GM12878 (cell line): Measurements from ENCODE around the gene CDH4. TPM values are rescaled to one million over a fixed set of nuclear protein-coding genes. Genes with fewer than 3 reads are reported as not detected.

ENCODE experiments used
- ASH2L ChIP-seq: fragments of 300-600, 200-600 bp; sonication (generic); IDR thresholded peaks from 2 replicates; pipeline ENCODE4 v1.6.1; 2017; ENCODE audit warnings: low read depth, mild to moderate bottlenecking, borderline replicate concordance
- BMI1 ChIP-seq: fragments of 450-650 bp; IDR thresholded peaks from 2 replicates; pipeline ENCODE4 v1.6.1; 2016; ENCODE audit warnings: mild to moderate bottlenecking, moderate library complexity, borderline replicate concordance
- EGR1 ChIP-seq, 2 experiments: IDR thresholded peaks; 1 replicate in 1 of 2; 2 replicates in 1 of 2; pipeline ENCODE4 v1.6.1; 2011 to 2012; ENCODE audit warnings: low read depth in 2 of 2, low read length in 2 of 2, borderline replicate concordance in 1 of 2, mild to moderate bottlenecking in 1 of 2, moderate library complexity in 1 of 2
- GATAD2B ChIP-seq: fragments of 450-650 bp; conservative IDR thresholded peaks from 2 replicates; pipeline ENCODE4 v1.6.1; 2017; ENCODE audit warnings: low read depth, mild to moderate bottlenecking, moderate library complexity
- HDAC2 ChIP-seq: fragments of 200-600 bp; sonication (generic); IDR thresholded peaks from 2 replicates; pipeline ENCODE4 v1.6.1; 2017
- IKZF2 ChIP-seq, 2 experiments: fragments of 450-650 bp; IDR thresholded peaks; 2 replicates each; pipeline ENCODE4 v1.6.1; 2017; ENCODE audit warnings: mild to moderate bottlenecking in 2 of 2, moderate library complexity in 2 of 2
- POLR2A ChIP-seq: IDR thresholded peaks from 2 replicates; pipeline ENCODE4 v1.6.1; 2011; ENCODE audit warnings: low read depth, mild to moderate bottlenecking, low read length
- RBBP5 ChIP-seq: fragments of 200-600 bp; sonication (generic); conservative IDR thresholded peaks from 2 replicates; pipeline ENCODE4 v1.6.1; 2016
- STAT3 ChIP-seq: IDR thresholded peaks from 2 replicates; pipeline ENCODE4 v1.6.1; 2011; ENCODE audit warnings: low read depth, low read length, improper control_type of control experiment
- TCF7 ChIP-seq: IDR thresholded peaks from 2 replicates; pipeline ENCODE4 v1.6.1; 2014; ENCODE audit warnings: antibody characterized with exemption, borderline replicate concordance
- ZNF24 ChIP-seq: fragments of 450-650 bp; IDR thresholded peaks from 2 replicates; pipeline ENCODE4 v1.6.1; 2017; ENCODE audit warnings: antibody characterized with exemption, mild to moderate bottlenecking
- ZNF274 ChIP-seq: IDR thresholded peaks from one replicate; pipeline ENCODE4 v1.8.0; 2011; ENCODE audit not compliant: insufficient read length, insufficient read depth
- ZNF622 ChIP-seq: fragments of 450-650 bp; IDR thresholded peaks from 2 replicates; pipeline ENCODE4 v1.6.1; 2017; ENCODE audit warnings: mild to moderate bottlenecking, inconsistent platforms
- polyA plus RNA-seq, 11 experiments: library from polyadenylated mRNA; depleted of rRNA in 4 of 11; unstranded in 6 of 11; stranded (reverse) in 5 of 11; fragments of >200 nt; fragmentation: Nextera tagmentation in 4 of 11; fragmentation: Illumina TruSeq in 1 of 11; extraction: Ambion mirVana in 4 of 11; extraction: Trizol in 1 of 11; gene quantifications; 1 replicate in 1 of 11; 2 replicates in 10 of 11; pipeline versions ENCODE4 v1.2.1 to v1.2.3, GENCODE V29; 2011 to 2016; ENCODE audit warnings: inconsistent platforms in 2 of 11, missing spikeins in 2 of 11, low read depth in 1 of 11
- total RNA-seq, 4 experiments: library from RNA; depleted of rRNA in 3 of 4; stranded (reverse); fragments of >200 nt in 3 of 4; fragmentation: Illumina TruSeq in 1 of 4; extraction: Trizol in 1 of 4; gene quantifications; 2 replicates each; pipeline versions ENCODE4 v1.2.1 to v1.2.3, GENCODE V29; 2013 to 2021
- TF ChIP-seq, protein P1 (sequence below): fragments of 450-650 bp; IDR thresholded peaks from 2 replicates; pipeline ENCODE4 v1.6.1; 2017; ENCODE audit warnings: low read depth, mild to moderate bottlenecking, moderate library complexity
- TF ChIP-seq, protein P2 (sequence below): fragments of 450-650 bp; IDR thresholded peaks from 2 replicates; pipeline ENCODE4 v1.6.1; 2018; ENCODE audit warnings: mild to moderate bottlenecking, low read depth, moderate library complexity; ENCODE audit not compliant: partially characterized antibody
- TF ChIP-seq, protein P3 (sequence below): fragments of 450-650 bp; IDR thresholded peaks from 2 replicates; pipeline ENCODE4 v1.6.1; 2017; ENCODE audit warnings: mild to moderate bottlenecking, moderate library complexity
- TF ChIP-seq, protein P4 (sequence below): fragments of 450-650 bp; IDR thresholded peaks from 2 replicates; pipeline ENCODE4 v1.6.1; 2017; ENCODE audit warnings: antibody characterized with exemption, mild to moderate bottlenecking, moderate library complexity

The CDH4 gene
- total and polyA plus RNA-seq, 10 of the 15 experiments (the other 5 are each of a cell fraction or from before 2014, with no cell fraction given) = not detected

DNA sequence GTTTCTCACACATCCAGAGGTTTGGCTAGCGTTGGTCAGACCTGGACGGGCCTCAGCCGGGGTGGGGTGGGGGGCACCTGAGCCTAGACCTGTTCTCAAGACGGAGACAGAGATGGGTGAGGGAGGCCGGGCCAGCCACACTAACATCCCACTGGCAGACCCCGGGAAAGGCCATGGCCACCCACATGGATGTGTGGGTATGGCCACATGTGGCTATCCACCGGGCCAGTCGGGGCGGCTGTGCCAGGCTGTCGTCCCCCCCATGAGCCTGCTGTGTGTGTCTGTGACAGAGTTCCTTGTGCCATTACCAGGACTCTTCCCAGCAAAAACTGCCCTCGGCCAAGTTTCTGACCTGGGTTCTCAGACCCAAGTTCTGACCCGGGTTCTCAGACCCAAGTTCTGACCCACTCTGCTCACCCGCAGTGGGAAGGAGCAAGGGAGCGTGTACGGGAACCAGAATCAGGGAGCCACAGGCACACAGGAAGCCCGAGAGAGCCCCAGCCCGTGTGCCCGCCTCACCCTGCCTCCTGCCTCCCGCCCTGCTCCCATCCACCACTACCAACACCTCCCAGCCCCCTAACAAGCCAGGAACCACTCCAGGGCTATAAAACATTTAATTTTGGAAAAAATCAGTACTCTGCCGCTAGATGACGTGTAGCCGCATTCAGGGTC is 558.1 kb downstream of the CDH4 start (continued):
- TF ChIP-seq, protein P1, sequence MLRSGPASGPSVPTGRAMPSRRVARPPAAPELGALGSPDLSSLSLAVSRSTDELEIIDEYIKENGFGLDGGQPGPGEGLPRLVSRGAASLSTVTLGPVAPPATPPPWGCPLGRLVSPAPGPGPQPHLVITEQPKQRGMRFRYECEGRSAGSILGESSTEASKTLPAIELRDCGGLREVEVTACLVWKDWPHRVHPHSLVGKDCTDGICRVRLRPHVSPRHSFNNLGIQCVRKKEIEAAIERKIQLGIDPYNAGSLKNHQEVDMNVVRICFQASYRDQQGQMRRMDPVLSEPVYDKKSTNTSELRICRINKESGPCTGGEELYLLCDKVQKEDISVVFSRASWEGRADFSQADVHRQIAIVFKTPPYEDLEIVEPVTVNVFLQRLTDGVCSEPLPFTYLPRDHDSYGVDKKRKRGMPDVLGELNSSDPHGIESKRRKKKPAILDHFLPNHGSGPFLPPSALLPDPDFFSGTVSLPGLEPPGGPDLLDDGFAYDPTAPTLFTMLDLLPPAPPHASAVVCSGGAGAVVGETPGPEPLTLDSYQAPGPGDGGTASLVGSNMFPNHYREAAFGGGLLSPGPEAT = no peak
- TF ChIP-seq EGR1 (IDR thresholded peaks at IDR 0.05; ENCODE audit: borderline replicate concordance in 1 of 2, low read depth in 2 of 2, low read length in 2 of 2) = no peak
- TF ChIP-seq ZNF24 = no peak
- no peak for TF ChIP-seq POLR2A
- TF ChIP-seq, protein P2, sequence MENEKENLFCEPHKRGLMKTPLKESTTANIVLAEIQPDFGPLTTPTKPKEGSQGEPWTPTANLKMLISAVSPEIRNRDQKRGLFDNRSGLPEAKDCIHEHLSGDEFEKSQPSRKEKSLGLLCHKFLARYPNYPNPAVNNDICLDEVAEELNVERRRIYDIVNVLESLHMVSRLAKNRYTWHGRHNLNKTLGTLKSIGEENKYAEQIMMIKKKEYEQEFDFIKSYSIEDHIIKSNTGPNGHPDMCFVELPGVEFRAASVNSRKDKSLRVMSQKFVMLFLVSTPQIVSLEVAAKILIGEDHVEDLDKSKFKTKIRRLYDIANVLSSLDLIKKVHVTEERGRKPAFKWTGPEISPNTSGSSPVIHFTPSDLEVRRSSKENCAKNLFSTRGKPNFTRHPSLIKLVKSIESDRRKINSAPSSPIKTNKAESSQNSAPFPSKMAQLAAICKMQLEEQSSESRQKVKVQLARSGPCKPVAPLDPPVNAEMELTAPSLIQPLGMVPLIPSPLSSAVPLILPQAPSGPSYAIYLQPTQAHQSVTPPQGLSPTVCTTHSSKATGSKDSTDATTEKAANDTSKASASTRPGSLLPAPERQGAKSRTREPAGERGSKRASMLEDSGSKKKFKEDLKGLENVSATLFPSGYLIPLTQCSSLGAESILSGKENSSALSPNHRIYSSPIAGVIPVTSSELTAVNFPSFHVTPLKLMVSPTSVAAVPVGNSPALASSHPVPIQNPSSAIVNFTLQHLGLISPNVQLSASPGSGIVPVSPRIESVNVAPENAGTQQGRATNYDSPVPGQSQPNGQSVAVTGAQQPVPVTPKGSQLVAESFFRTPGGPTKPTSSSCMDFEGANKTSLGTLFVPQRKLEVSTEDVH = no peak
- TF ChIP-seq, protein P3, sequence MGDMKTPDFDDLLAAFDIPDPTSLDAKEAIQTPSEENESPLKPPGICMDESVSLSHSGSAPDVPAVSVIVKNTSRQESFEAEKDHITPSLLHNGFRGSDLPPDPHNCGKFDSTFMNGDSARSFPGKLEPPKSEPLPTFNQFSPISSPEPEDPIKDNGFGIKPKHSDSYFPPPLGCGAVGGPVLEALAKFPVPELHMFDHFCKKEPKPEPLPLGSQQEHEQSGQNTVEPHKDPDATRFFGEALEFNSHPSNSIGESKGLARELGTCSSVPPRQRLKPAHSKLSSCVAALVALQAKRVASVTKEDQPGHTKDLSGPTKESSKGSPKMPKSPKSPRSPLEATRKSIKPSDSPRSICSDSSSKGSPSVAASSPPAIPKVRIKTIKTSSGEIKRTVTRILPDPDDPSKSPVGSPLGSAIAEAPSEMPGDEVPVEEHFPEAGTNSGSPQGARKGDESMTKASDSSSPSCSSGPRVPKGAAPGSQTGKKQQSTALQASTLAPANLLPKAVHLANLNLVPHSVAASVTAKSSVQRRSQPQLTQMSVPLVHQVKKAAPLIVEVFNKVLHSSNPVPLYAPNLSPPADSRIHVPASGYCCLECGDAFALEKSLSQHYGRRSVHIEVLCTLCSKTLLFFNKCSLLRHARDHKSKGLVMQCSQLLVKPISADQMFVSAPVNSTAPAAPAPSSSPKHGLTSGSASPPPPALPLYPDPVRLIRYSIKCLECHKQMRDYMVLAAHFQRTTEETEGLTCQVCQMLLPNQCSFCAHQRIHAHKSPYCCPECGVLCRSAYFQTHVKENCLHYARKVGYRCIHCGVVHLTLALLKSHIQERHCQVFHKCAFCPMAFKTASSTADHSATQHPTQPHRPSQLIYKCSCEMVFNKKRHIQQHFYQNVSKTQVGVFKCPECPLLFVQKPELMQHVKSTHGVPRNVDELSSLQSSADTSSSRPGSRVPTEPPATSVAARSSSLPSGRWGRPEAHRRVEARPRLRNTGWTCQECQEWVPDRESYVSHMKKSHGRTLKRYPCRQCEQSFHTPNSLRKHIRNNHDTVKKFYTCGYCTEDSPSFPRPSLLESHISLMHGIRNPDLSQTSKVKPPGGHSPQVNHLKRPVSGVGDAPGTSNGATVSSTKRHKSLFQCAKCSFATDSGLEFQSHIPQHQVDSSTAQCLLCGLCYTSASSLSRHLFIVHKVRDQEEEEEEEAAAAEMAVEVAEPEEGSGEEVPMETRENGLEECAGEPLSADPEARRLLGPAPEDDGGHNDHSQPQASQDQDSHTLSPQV = no peak
- no peak for TF ChIP-seq RBBP5
- TF ChIP-seq STAT3 = no peak
- TF ChIP-seq ASH2L = no peak
- TF ChIP-seq ZNF622 = no peak
- no peak for TF ChIP-seq BMI1
- TF ChIP-seq TCF7 = no peak
- TF ChIP-seq IKZF2 (IDR thresholded peaks at IDR 0.05) = no peak
- TF ChIP-seq HDAC2 = no peak
- no peak for TF ChIP-seq ZNF274
- TF ChIP-seq GATAD2B = no peak
- TF ChIP-seq, protein P4, sequence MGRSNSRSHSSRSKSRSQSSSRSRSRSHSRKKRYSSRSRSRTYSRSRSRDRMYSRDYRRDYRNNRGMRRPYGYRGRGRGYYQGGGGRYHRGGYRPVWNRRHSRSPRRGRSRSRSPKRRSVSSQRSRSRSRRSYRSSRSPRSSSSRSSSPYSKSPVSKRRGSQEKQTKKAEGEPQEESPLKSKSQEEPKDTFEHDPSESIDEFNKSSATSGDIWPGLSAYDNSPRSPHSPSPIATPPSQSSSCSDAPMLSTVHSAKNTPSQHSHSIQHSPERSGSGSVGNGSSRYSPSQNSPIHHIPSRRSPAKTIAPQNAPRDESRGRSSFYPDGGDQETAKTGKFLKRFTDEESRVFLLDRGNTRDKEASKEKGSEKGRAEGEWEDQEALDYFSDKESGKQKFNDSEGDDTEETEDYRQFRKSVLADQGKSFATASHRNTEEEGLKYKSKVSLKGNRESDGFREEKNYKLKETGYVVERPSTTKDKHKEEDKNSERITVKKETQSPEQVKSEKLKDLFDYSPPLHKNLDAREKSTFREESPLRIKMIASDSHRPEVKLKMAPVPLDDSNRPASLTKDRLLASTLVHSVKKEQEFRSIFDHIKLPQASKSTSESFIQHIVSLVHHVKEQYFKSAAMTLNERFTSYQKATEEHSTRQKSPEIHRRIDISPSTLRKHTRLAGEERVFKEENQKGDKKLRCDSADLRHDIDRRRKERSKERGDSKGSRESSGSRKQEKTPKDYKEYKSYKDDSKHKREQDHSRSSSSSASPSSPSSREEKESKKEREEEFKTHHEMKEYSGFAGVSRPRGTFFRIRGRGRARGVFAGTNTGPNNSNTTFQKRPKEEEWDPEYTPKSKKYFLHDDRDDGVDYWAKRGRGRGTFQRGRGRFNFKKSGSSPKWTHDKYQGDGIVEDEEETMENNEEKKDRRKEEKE = no peak
